ELF-1 (cell line): ENCODE data around the gene PHF21A.
"Not testable (repeated sequence)": the region's sequence is repeated elsewhere in the genome, so short reads cannot be mapped to it uniquely, and the experiment has no call there.

Experiments used
- DNase-seq: peaks from one replicate; pipeline ENCODE4 v3.0.0-alpha.2; 2016; ENCODE audit warnings: low read depth, low spot score

Gene PHF21A

DNA sequence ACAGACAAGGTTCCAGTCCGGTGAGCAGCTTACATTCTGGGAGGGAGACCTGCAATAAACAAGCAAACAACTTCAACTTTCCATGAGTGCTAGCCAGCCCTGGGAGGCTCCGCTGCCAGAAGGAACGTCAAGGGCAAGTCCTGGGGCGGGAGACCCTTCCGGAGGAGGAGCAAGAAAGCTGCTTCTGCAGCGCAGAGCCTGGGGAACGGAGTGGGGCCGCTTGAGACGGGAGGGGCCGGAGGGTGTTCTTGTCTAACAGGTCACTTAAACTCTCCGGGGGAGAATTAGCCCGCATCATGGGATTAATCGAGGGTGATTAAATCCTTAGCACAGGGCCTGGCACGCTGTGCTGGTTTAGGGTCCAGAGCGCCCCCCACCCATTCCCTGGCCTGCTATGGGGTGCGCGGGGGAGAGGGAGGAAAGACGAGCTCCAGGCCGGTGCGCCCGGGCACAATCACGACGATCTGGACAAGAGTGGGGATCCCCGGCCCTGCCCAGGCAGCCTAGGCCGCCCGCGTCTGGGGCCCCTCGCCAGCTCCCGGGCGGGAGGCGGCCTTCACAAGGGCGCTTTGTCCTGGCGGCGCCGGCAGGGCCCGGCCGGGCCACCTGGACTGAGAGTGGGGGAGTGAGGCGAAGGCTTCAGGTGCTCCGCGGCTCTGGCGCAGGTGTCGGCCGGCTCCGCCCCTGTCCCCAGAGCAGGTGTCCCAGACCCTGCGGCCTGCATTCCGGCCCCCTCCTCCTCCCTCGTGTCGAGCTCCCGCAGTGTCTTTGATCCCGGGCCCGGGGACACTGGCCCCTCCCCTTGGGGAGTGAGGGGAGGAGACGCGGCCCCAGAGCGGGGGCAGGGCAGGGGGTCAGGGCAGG, 199.5 kb downstream of the PHF21A start:
- DNase-seq = peak; percentile 91

DNA sequence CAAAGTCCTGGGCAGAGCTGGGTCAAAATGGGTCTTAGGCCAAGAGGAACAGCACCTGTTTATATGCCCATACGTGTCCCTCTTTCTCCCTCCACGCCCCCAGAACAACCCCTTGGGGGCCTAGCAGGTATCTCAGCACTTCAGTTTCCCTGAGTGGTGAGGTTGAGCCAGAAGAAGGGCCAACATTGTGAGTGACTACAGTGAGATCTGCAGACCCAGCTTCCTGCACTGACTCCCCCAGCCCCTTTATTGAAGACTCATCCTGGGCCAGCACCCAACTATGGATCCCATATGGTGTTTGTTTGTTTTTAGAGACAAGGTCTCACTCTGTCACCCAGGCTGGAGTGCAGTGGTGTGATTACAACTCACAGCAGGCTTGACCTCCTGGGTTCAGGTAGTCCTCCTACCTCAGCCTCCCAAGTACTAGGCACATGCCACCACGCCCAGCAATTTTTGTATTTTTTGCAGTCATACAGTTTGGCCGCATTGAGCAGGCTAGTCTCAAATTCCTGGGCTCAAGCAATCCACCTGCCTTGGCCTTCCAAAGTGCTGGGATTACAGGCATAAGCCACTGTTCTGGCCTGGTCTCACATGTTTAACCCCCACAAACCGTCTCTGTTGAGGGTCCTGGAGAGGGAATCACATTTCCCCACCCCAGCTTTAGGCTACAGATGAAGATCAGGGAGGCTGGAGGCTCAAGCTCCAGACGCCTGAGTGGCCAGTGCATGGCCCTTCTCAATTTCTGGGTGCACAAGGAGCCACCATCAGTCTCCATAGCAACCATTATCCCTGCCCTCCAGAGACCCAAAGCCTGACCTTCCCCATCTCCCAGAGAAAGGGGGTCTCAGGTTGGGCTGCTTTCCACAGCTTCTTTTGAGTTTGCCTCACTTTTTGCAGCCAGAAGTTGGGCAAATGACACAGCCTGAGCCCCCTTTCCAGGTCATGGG, 200.4 kb downstream of the PHF21A start:
- DNase-seq = no peak

DNA sequence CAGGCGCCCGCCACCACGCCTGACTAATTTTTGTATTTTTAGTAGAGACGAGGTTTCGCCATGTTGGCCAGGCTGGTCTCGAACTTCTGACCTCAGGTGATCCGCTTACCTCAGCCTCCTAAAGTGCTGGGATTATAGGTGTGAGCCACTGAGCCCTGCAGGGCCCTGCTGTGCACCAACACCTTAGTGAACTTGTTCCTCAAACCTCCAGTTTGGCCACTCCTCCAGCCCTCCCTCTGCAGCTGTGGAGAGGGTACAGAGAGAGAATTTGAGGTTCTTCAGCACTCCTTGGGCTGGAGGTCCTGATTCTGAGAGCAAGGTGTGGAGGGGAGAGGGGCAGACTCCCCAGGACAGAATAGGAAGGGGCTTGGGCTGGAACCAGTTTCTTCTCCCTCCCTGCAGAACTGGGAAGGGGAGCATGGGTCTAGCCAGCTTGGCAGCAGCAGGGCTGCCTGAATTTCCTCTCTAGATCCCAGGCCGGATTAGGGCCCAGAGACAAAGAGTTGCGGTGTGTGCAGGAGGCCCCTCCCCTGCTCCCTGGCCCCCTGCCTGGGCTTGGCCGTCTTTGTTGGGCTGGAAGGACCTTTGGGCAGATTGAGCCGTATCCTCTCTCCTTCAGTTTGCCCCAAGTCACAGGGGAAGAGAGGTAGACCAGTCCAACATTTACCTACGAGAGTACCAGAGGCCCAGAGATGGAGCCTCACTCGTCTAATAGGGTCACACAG, 201.3 kb downstream of the PHF21A start:
- peak; percentile 67 for DNase-seq

DNA sequence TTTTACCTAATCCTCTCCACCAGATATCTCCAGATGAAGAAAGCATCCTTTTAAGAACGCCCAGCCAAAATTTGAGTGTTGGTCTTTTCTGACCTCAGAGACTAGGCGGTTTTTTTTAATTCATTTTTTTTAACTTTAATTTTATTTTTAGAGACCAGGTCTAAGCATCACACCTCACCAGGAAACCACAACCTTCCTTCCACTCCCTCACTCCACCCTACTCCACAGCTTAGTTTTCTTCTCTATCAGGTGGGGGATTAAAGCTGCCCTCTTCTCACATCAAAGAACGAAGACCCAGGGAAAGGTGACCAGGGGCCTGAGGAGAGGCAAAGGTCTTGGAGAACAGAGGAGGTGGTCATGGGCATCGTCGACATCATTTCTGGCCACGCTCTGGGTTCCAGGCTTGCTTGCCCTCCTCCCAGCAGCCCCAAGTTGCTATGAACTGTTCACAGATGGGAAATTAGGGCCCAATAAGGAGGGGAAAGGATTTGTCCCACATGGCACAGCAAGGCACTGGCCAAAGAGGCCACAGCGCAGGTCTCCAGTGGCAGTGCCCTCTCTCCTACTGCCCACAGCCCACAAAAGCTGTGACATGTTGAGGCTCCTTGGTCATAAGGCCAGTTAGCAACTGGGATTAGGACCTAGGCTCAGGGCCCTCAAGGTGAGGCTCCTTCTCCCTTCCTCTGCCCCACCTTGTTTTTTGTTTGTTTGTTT, 202.1 kb downstream of the PHF21A start:
- DNase-seq = no peak

DNA sequence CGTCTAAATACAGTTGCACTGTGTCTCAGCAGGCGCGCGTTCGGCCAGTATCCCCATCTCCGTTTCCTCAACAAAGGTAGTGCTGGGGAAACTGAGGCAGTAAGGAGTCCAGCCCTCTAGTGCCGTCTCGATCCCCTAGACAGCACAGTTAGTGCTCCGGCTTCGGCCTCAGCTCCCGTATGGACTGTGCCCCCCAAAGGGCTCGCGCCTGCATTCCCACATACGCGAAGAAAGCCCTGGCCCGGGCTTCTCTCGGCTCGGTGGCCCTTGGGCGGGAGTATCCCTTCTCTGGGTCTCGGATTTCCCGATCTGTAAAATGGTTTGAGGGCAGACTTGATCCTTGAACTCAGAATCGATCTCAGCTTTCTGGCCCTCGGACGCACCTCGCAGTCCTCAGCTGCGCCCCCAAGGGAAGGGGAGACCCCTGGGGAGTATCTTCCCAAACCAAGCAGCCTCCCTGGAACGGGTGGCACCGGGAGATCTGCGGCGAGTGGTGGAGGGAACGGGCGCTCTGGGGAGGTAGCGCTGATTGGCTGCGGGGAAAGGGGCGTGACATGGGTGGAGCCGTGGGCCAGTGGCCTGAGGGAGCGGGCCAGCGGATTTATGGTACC, 202.8 kb downstream of the PHF21A start:
- DNase-seq = peak; percentile 77

DNA sequence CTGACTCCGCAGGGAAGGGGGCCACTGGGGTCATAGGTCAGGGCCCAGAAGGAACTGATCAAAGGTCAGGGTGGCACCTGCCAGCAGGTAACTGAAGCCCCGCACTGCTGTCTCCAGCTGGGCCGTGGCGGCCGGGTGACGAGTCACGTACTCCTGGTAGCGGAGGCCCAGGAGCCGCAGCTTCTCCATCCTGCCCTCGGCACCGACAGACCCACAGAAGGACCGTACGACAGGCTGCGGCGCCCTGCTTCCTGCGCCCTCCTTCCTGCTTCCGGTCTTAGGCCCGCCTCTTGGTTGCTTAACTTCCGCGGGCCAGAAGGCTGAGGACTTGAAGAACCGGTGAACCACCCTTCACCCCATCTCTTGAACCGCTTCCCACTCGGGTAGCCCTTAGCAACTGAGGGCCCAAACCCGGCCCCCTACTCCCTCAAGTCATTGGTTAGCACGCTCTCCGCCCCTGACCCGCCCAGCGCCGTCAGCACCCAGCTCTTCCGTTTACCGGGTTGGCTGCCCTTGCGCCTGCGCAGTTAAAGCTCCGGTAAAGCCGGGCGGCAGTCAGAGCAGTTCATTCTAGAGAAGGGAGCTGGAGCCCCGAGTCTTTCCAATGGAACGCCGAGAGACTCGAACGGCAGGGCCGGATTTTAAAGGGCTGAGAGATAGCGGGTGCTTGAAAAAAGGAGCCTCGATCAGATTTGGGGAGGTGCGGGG, 203.5 kb downstream of the PHF21A start, which contains the start of gene PEX16:
TSS of gene PEX16 (minus strand) at position 255 of the 708 bp plus-strand sequence. CDS start at position 189, 66 bp downstream.
- peak; percentile 97 for DNase-seq

DNA sequence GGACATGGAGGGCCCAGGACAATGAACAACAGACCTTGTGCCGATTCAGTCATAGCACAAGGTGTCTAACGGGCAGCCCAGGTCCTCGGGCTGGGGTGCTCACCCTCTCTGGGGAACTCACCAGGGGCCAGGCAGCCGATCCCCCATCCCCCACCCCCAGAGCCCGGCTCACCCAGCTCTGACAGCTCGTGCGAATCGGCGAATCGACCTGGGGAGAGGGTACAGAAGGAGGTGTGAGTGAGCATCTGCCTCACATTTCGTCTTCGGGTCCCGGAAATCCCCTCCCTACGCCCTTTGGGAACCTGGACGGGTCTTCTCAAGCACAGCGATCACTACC, 204.0 kb downstream of the PHF21A start:
- no peak for DNase-seq

DNA sequence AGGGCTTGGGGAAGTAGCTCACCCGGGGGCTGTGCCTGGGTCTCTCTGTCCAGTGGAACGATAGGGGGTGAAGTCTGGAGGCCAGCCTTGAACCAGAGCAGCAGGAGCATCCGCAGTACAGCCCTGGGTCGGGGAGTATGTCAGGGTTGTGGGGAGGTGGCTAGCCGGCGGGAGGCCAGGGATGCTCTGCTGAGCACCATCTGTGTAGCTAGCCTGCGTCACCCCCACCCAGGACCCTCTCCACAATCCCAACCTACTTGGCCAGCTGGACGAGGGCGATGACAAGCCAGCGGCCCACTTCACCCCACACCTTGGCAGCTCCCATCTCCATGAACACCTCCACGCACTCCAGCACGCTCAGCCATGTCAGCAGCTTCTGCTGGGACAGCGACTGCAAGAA, 205.8 kb downstream of the PHF21A start:
- DNase-seq = no peak

DNA sequence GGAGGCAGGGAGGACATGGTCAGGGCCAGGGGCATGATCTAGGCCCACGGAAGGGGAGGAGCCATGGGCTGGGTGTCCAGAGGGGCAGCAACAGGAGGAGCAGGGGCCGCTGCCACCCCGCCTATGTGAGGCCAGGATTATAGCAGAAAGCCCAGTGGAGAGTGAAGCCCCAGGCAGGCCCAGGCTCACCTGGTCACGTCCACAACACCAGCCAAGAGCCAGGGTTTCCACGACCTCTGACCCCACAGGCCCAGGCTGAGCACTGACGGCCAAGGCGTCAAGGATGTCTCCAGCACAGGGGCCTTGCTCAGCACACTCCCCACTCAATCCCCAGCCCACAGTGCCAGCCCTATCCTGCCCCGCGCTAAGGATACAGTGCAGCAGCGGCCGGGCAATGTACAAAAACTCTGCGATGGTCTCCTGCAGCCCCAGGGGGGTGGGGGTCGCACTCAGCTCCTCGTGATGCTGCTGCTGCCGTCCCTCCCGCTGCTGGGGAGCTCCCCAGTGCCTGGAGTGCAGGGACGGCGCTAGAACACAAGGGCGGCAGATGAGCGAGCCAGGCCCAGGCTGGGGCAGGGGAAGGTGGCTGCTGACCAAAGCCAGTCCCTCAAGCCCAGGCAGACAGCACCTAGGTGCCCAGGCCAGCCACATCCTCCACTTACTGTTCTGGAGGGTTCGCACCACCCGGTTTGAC, 207.2 kb downstream of the PHF21A start:
- no peak for DNase-seq

DNA sequence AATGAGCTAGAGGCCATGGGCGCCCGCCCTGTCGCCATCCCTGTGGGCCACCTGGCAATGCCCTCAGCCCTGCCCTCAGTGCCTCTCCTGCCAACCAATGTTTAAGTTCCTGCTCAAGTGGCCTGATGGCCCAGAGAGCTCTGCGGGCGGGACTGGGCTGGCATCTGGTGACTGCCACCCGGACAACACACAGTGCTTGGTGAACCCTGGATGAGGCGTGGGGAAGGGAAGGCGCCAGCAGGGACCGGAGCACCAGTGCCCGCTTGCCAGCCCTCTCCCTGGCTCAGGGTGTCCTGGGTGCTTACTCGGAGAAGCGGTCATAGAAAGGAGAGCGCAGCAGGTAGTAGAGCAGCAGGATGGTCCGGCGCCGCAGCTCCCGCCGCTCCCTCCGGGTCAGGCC, 207.7 kb downstream of the PHF21A start:
- DNase-seq = no peak

DNA sequence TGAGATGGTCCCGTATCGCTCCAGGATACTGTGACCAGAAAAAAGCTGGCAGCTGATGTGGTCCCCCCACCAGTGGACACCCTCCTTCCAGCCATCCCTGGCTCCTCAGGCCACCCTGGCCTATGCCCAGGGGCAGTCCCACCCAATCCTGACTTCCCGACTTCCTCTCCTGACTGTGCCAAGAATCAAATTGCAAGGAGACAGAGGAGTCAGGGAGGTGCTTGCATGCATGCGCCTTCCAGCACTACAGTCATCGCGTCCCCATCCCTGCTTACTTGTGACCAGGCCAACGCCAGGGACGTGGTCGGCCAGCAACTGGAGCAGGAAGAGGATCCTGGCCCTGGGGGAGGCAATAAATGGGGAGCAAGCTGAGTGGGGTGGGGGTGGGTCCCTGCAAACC, 210.6 kb downstream of the PHF21A start:
- DNase-seq = no peak

DNA sequence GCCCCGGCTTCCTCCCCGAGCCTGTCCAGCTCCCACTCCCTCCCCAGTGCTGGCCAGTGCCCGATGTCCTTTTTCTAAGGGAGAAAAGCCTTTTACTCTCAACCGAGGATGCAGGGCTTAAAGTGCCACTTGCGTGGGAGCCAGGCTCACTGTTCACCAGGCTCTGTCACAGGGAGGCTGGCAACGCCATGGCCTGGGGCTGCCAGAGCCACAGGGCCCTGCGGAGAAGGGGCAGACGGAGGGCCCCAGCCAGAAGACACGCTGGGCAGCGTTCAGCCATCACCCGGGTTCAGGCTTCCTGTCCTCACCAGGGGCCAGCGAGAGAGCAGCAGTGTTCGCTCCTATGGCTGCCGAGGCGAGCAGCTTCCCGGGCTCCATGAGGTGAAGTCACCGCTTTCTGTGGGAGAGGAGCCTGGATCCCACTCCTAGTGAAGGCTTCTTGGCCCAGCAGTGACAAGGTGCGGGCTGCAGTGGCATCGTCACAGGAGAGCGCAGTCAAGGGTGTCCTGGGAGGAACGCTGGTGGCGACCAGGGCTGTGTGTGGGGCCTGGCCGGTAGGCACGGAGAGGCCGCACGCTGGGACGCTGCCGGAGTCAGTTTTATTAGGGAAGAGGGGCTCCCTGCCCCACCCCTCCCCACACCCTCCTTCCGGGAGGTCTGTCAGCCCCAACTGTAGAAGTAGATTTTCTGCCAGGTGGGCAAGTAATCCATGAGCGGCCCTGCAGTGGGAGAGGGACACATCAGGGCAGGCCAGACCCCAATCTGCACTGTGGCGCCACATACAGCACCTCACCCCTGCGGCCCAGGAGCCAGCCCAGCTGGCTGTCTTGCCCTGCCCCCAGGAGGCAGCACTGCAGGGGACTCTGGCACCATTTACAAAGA, 211.4 kb downstream of the PHF21A start:
- DNase-seq = no peak

DNA sequence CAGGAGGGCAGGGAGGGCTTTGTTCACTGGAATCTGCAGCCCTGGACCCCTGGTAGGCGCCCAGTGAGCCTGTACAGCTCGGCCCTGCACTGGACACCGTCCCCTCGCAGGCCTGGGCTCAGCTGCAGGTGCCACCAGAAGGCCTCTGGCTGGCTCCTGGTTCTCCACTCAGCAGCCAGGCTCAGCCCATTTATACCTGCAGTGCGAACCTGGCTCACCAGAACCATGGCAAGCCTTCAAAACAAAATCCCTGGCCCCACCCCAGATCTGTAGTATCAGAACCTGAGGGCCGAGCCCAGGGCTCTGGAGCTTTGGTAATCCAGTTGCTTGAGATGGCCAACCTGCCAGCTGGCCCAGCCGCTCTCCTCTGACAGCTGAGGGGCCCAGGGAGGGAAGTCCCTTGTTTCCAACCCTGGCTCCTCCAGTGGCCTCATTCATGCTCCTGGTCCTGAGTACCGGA, 213.3 kb downstream of the PHF21A start:
- no peak for DNase-seq

DNA sequence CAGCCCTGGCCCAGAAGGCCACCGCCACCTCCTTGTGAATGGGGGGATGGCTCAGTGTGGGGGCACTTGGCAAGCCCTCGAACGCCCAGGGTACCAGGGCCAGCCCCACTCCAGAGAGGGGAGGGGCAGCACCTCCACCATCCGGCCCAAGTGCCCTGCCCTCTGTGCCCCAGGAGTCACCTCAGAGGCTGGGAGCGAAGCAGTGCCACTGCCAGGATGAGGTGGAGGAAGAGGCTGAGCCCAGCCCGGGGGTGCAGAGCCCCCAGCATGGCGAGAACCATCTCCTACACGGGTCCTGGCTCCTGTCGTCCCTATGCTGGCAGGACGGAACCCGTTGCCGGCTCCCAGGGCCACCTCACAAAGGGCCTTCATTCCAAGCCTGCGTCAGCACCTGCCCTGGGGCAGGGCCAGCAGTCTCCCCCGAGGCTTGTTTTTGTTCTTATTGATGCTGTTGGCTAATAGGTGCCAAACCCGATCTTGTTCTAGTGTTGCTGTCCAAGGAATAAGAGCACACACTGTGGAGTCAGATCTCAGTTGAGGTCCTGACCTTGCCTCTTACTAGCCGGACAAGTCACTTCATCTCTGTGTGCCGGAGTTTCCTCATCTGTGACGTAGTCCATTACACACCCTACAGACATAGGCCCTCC, 214.2 kb downstream of the PHF21A start, which contains the start of gene FREY1:
TSS of gene FREY1 (minus strand) at position 307 of the 647 bp plus-strand sequence. CDS start at position 281, 26 bp downstream.
- DNase-seq = peak; percentile 59

DNA sequence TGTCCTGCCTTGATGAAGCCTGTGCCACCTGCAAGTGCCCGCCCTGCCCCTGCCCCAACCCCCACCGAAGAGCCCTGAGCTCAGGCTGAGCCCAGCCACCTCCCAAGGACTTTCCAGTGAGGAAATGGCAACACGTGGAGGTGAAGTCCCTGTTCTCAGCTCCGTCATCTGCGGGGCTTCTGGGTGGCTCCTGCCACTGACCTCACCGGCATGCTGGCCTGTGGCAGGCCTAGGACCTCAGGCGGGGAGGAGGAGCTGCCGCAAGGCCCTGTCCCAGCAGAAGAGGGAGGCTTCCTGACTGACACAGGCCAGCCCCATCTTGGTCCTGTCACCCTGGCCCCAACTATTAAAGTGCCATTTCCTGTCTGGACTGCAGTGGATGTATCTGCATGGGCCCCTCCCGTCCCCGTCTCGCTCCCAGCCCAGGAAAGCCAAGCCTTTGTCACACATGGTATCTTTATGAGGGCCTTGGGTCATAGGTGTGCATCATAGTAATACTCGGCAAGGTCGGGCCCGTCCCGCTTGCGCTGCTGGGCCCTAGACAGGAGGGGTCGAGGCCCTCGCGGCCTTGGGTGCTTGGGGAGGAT, 215.1 kb downstream of the PHF21A start:
- no peak for DNase-seq

DNA sequence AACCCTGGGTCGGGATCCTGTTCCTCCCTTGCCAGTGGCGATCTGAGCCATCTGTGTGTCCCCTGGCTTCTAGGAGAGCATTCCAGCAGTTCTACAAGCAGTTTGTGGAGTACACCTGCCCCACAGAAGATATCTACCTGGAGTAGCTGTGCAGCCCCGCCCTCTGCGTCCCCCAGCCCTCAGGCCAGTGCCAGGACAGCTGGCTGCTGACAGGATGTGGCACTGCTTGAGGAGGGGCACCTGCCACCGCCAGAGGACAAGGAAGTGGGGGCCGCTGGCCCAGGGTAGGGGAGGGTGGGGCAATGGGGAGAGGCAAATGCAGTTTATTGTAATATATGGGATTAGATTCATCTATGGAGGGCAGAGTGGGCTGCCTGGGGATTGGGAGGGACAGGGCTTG, 215.7 kb downstream of the PHF21A start:
- not testable (repeated sequence) for DNase-seq

DNA sequence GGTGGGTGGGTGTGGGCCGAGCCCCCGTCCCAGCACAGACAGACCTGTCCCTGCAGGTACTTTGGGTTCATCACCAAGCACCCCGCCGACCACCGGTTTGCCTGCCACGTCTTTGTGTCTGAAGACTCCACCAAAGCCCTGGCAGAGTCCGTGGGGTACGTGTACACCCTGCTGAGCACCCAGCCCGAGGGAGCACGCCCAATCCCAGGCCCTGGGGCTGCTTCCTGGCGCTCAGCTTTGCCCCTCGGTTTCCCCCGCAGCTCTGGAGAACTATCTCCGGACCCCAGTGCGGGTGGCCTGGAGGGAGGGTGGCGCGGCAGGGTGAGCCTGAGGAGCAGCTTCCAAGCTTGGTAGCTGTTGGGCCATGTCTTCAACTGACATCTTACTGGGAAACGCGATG, 216.2 kb downstream of the PHF21A start:
- DNase-seq = no peak
